KMS-11 (cell line): ENCODE results near the gene MTA1.

Source experiments
- H2AFZ ChIP-seq: fragments of 200-600 bp; sonication (generic); 2 replicates; pipeline ENCODE4 v1.6.1; 2016; ENCODE audit warnings: antibody characterized with exemption, mixed run types, low read depth
- H3K27ac ChIP-seq: fragments of 200-600 bp; sonication (generic); 2 replicates; pipeline ENCODE4 v1.6.1; 2016; ENCODE audit warnings: mild to moderate bottlenecking, mixed run types
- H3K27me3 ChIP-seq: fragments of 200-600 bp; sonication (generic); 2 replicates; pipeline ENCODE4 v1.6.1; 2017; ENCODE audit warnings: mild to moderate bottlenecking, low read depth, mixed run types, moderate library complexity; ENCODE audit not compliant: insufficient read depth
- H3K36me3 ChIP-seq: fragments of 200-600 bp; sonication (generic); 2 replicates; pipeline ENCODE4 v1.6.1; 2017; ENCODE audit warnings: mild to moderate bottlenecking, mixed run types; ENCODE audit not compliant: insufficient read depth
- H3K4me1 ChIP-seq: fragments of 200-600 bp; sonication (generic); 2 replicates; pipeline ENCODE4 v1.6.1; 2016; ENCODE audit warnings: mild to moderate bottlenecking, low read depth, mixed run types; ENCODE audit not compliant: poor library complexity, severe bottlenecking
- H3K4me2 ChIP-seq: fragments of 200-600 bp; sonication (generic); 2 replicates; pipeline ENCODE4 v1.7.0; 2016; ENCODE audit warnings: mild to moderate bottlenecking, mixed run types
- H3K4me3 ChIP-seq: fragments of 200-600 bp; sonication (generic); IDR thresholded peaks from 2 replicates; pipeline ENCODE4 v1.6.1; 2017; ENCODE audit warnings: low read depth, low read length, mixed read lengths; ENCODE audit not compliant: insufficient read depth
- H3K79me2 ChIP-seq: fragments of 200-600 bp; sonication (generic); 2 replicates; pipeline ENCODE4 v1.6.1; 2016; ENCODE audit warnings: low read depth, mixed run types; ENCODE audit not compliant: insufficient read depth
- H3K9ac ChIP-seq: fragments of 200-600 bp; sonication (generic); 2 replicates; pipeline ENCODE4 v1.6.1; 2016; ENCODE audit warnings: mild to moderate bottlenecking, mixed run types
- H4K20me1 ChIP-seq: fragments of 200-600 bp; sonication (generic); 2 replicates; pipeline ENCODE4 v1.6.1; 2016; ENCODE audit warnings: mild to moderate bottlenecking, mixed run types; ENCODE audit not compliant: insufficient read depth
- TF ChIP-seq, protein P1 (sequence below): fragments of 200-600 bp; sonication (generic); conservative IDR thresholded peaks from 2 replicates; pipeline ENCODE4 v1.6.1; 2017; ENCODE audit warnings: low read depth, mild to moderate bottlenecking, antibody characterized with exemption, low read length, moderate library complexity, mixed read lengths

MTA1 gene

DNA sequence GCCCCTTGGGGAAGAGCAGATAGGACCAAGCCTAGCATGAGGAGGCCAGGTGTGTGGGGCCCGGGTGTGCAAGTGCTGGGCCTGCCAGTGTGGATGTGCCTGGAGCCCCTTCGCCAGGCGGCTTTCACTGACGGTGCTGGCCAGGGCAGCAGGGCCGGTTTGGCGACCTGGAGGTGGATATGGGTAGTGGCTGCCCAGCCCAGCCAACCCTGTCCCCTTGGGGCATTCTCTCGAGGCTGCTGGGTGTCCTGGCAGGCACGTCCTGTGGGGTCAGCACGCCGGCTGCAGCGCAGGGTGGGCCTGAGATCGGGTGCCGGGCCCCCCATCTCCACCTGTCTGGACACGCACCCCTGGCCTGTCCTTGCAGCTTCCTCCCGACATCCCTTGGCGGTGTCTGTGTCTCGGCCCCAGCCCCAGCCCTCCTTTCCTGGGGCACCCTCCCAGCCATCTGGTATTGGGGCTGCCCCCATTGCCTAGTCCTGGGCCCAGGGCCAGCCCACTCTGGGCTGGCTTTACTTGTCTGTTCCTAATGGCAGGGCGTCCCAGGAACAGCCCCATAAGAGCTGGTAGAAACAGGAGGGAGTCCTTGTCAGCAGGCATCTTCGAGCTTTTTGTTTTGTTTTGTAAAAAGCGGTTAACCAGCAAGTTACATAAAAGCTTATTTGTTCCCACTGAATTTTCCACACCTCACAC, 47.8 kb downstream of the MTA1 start:
- Histone ChIP-seq H3K9ac (no peak overlapping the region), H3K27me3 (no peaks in the 10 kb centered on the region; the same call in 1 of the 2 replicates), H3K4me2 (no peak overlapping the region), H3K4me3 (no peak overlapping the region), H3K79me2 (no peaks in the 10 kb centered on the region), H3K4me1 (no peaks in the 10 kb centered on the region), H3K36me3 (no peaks in the 10 kb centered on the region), H2AFZ (no peak overlapping the region), H3K27ac (no peak overlapping the region), H4K20me1 (no peaks in the 10 kb centered on the region)
- TF ChIP-seq, protein P1, sequence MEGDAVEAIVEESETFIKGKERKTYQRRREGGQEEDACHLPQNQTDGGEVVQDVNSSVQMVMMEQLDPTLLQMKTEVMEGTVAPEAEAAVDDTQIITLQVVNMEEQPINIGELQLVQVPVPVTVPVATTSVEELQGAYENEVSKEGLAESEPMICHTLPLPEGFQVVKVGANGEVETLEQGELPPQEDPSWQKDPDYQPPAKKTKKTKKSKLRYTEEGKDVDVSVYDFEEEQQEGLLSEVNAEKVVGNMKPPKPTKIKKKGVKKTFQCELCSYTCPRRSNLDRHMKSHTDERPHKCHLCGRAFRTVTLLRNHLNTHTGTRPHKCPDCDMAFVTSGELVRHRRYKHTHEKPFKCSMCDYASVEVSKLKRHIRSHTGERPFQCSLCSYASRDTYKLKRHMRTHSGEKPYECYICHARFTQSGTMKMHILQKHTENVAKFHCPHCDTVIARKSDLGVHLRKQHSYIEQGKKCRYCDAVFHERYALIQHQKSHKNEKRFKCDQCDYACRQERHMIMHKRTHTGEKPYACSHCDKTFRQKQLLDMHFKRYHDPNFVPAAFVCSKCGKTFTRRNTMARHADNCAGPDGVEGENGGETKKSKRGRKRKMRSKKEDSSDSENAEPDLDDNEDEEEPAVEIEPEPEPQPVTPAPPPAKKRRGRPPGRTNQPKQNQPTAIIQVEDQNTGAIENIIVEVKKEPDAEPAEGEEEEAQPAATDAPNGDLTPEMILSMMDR = no peak

DNA sequence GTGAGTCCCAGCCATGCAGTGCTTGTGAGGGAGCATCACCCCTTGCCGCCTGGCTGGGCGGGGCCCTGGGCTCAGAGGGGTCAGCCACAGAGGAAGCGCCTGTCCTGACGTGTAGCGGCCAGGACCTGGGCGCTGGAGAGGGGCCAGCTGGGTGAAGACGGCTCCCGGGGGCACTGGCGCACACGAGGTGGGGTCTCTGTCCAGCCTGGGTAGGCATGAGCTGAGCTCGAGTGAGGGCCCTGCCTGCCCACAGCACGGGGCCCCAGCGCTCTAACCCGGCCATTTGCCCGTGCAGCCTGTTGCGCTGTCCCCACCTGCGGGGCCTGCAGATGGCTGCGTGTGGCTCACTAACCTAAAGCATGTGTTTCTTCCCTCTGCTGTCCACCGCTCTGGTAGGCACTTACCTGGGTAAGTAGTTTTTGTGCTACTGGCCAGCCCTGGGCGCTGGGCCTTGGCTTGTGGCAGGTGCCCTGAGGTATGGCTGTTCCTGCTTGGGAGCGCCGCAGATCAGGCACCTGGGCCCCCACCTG, 48.4 kb downstream of the MTA1 start:
- Histone ChIP-seq H3K79me2 (no peaks in the 10 kb centered on the region), H2AFZ (no peak overlapping the region), H3K4me1 (no peaks in the 10 kb centered on the region), H3K4me3 (no peak overlapping the region), H3K27me3 (no peaks in the 10 kb centered on the region; the same call in 1 of the 2 replicates), H4K20me1 (no peaks in the 10 kb centered on the region), H3K9ac (no peak overlapping the region), H3K27ac (no peak overlapping the region), H3K36me3 (no peaks in the 10 kb centered on the region), H3K4me2 (no peak overlapping the region)
- TF ChIP-seq, protein P1 = no peak

DNA sequence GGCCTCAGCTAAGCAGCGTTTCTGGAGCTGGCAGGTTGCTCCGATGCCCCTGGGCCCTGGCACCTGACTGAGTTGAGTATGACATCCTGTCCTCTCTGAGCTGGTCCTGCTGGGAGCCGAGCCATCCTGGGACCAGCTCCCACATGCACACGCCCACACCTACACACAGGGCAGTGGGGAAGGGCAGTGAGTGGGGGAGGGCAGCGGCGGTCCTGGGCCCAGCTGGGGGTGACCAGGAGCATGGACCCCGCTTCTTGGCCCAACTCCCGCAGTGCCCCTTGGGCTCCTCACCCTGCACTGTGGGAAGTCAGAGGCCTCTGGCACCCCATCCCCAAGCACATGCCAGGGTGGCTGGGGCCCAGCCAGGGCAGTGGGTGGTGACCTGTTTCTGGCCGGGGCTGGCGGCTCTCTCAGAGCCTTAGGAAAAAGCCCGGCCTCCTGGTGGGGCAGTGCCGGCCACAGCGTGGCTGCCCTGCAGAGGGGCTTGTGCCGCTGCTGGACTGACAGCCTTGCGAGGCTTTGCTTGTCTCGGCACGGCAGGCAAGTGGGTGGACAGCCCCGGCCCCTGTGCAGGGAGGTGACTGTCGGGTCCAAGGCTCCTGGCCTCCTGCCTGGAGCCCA, 49.1 kb downstream of the MTA1 start:
- H3K36me3 ChIP-seq = no peaks in the 10 kb centered on the region
- H3K4me3 ChIP-seq = no peak overlapping the region
- no peaks in the 10 kb centered on the region for H3K79me2 ChIP-seq
- H4K20me1 ChIP-seq = no peaks in the 10 kb centered on the region
- H3K27ac ChIP-seq = no peak overlapping the region
- H3K9ac ChIP-seq = no peak overlapping the region
- no peaks in the 10 kb centered on the region; the same call in 1 of the 2 replicates for H3K27me3 ChIP-seq
- H3K4me1 ChIP-seq = peaks cover 5% of the 10 kb centered on the region
- H2AFZ ChIP-seq = no peak overlapping the region
- no peak overlapping the region for H3K4me2 ChIP-seq
- TF ChIP-seq, protein P1 = no peak

DNA sequence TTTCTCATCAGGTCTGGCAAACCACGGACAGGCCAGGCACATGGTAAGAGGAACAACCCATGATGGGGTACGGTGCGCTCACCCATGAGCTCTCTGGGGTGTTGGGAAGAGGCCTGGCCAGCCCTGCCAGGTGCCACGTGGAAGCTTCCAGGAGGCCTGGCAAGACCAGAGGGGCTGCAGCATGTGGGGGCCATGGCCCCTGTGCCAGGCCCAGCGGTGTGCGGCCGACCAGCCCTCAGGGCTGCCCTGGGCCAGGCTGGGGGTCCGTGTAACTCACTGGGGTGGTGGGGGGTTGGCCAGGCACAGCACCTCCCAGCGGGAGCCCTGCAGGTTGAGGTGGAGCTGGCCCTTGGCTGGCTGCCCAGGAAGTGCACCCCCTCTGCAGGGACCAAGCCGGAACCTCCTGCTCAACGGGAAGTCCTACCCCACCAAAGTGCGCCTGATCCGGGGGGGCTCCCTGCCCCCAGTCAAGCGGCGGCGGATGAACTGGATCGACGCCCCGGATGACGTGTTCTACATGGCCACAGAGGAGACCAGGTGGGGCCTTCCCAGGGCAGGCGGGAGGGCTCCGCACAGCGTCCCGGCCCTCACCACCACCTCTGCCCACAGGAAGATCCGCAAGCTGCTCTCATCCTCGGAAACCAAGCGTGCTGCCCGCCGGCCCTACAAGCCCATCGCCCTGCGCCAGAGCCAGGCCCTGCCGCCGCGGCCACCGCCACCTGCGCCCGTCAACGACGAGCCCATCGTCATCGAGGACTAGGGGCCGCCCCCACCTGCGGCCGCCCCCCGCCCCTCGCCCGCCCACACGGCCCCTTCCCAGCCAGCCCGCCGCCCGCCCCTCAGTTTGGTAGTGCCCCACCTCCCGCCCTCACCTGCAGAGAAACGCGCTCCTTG, 50.1 kb downstream of the MTA1 start:
- no peaks in the 10 kb centered on the region for H3K79me2 ChIP-seq
- H3K36me3 ChIP-seq = no peaks in the 10 kb centered on the region
- peaks cover 5% of the 10 kb centered on the region for H3K4me1 ChIP-seq
- TF ChIP-seq, protein P1 = no peak
- no peaks in the 10 kb centered on the region for H4K20me1 ChIP-seq
- H2AFZ ChIP-seq = no peak overlapping the region
- no peak overlapping the region for H3K4me3 ChIP-seq
- H3K27ac ChIP-seq = no peak overlapping the region
- no peak overlapping the region for H3K9ac ChIP-seq
- no peak overlapping the region for H3K4me2 ChIP-seq
- H3K27me3 ChIP-seq = no peaks in the 10 kb centered on the region; the same call in 1 of the 2 replicates
